DOHH2 (cell line): ENCODE data around the gene MYO5A.
"Not testable (repeated sequence)": the region's sequence is repeated elsewhere in the genome, so short reads cannot be mapped to it uniquely, and the experiment has no call there.

Experiments used
- H3F3A ChIP-seq: fragments of 200-600 bp; sonication (generic), shearing (Covaris generic); 2 replicates; pipeline ENCODE4 v1.6.0; 2016; ENCODE audit warnings: antibody characterized with exemption, mild to moderate bottlenecking; ENCODE audit not compliant: control insufficient read depth, insufficient read depth
- H3K27ac ChIP-seq: fragments of 200-600 bp; sonication (generic); 2 replicates; pipeline ENCODE4 v1.5.1; 2014; ENCODE audit warnings: low read depth, mild to moderate bottlenecking, low read length, moderate library complexity
- H3K27me3 ChIP-seq: fragments of 200-600 bp; sonication (generic); 2 replicates; pipeline ENCODE4 v1.6.1; 2014; ENCODE audit warnings: mild to moderate bottlenecking, low read length, mixed read lengths; ENCODE audit not compliant: control insufficient read depth
- H3K36me3 ChIP-seq: fragments of 200-600 bp; sonication (generic); 2 replicates; pipeline ENCODE4 v1.6.1; 2014; ENCODE audit warnings: mild to moderate bottlenecking, low read length, moderate library complexity, mixed read lengths; ENCODE audit not compliant: control insufficient read depth
- H3K4me1 ChIP-seq: fragments of 200-600 bp; sonication (generic); 2 replicates; pipeline ENCODE4 v1.6.1; 2014; ENCODE audit warnings: mild to moderate bottlenecking, low read length, mixed read lengths; ENCODE audit not compliant: control insufficient read depth
- H3K4me2 ChIP-seq: fragments of 200-600 bp; sonication (generic); 2 replicates; pipeline ENCODE4 v1.6.0; 2014; ENCODE audit warnings: mild to moderate bottlenecking, low read length, moderate library complexity
- H3K4me3 ChIP-seq: fragments of 200-600 bp; sonication (generic); 2 replicates; pipeline ENCODE4 v1.5.1; 2014; ENCODE audit warnings: mild to moderate bottlenecking, low read length, mixed read lengths
- H3K79me2 ChIP-seq: fragments of 200-600 bp; sonication (generic); 2 replicates; pipeline ENCODE4 v1.6.1; 2014; ENCODE audit warnings: mild to moderate bottlenecking, low read length, mixed read lengths; ENCODE audit not compliant: control insufficient read depth
- H3K9me2 ChIP-seq: fragments of 200-600 bp; sonication (generic); replicated peaks from 2 replicates; pipeline ENCODE4 v1.6.1; 2014; ENCODE audit warnings: mild to moderate bottlenecking, low read length, mixed read lengths; ENCODE audit not compliant: control insufficient read depth
- H3K9me3 ChIP-seq: fragments of 200-600 bp; sonication (generic); 2 replicates; pipeline ENCODE4 v1.6.1; 2014; ENCODE audit warnings: antibody characterized with exemption, low read length, mixed read lengths; ENCODE audit not compliant: control insufficient read depth, insufficient read depth
- H4K20me1 ChIP-seq: fragments of 200-600 bp; sonication (generic); 2 replicates; pipeline ENCODE4 v1.6.0; 2014; ENCODE audit warnings: low read depth, mild to moderate bottlenecking, antibody characterized with exemption, low read length, moderate library complexity; ENCODE audit not compliant: control insufficient read depth, insufficient read depth
- CTCF ChIP-seq: fragments of 200-600 bp; sonication (generic); IDR thresholded peaks from one replicate; pipeline ENCODE4 v1.5.1; 2014; ENCODE audit warnings: antibody characterized with exemption, mild to moderate bottlenecking, low read depth, low read length; ENCODE audit not compliant: poor library complexity, severe bottlenecking
- EZH2phosphoT487 ChIP-seq: fragments of 200-600 bp; sonication (generic); IDR thresholded peaks from 2 replicates; pipeline ENCODE4 v1.6.1; 2017; ENCODE audit warnings: borderline replicate concordance, mild to moderate bottlenecking, antibody characterized with exemption, low read length, moderate library complexity, mixed read lengths

The MYO5A gene

GRCh38 chr15:52568601-52569585 is 40.2 kb upstream of the MYO5A start, which contains the start of gene ARPP19:
Gene ARPP19 (minus strand): TSS chr15:52569030. CDS start chr15:52568892, 138 bp downstream.
- H3F3A ChIP-seq, result peaks cover 13% of the 10 kb centered on the region
- H4K20me1 ChIP-seq, result peaks cover 27% of the 10 kb centered on the region; the same call in 1 of the 2 replicates
- peak within 1 kb of the TSS; percentile 64 for H3K4me2 ChIP-seq
- peak within 1 kb of the TSS; percentile 75 for H3K27ac ChIP-seq
- no peaks in the 10 kb centered on the region for H3K27me3 ChIP-seq
- H3K36me3 ChIP-seq, result peaks cover 36% of the 10 kb centered on the region
- H3K9me2 ChIP-seq, result no peaks in the 10 kb centered on the region
- H3K79me2 ChIP-seq, result peaks cover 49% of the 10 kb centered on the region
- peaks cover 35% of the 10 kb centered on the region for H3K4me1 ChIP-seq
- no peaks in the 10 kb centered on the region for H3K9me3 ChIP-seq
- no peak for TF ChIP-seq CTCF
- no peak for TF ChIP-seq EZH2phosphoT487
- H3K4me3 ChIP-seq, result peak within 1 kb of the TSS; percentile 96

GRCh38 chr15:52567871-52568600 is 39.4 kb upstream of the MYO5A start:
- Histone ChIP-seq H3K27ac (peak overlapping the region; percentile 75), H3K27me3 (no peaks in the 10 kb centered on the region), H3K9me3 (no peaks in the 10 kb centered on the region), H3K4me3 (peak overlapping the region; percentile 96), H3K4me1 (peaks cover 37% of the 10 kb centered on the region), H3K79me2 (peaks cover 58% of the 10 kb centered on the region), H3K4me2 (peak overlapping the region; percentile 64), H4K20me1 (peaks cover 31% of the 10 kb centered on the region), H3K36me3 (peaks cover 44% of the 10 kb centered on the region), H3F3A (peaks cover 13% of the 10 kb centered on the region), H3K9me2 (no peaks in the 10 kb centered on the region)
- TF ChIP-seq CTCF, result no peak
- no peak for TF ChIP-seq EZH2phosphoT487

- Histone ChIP-seq H4K20me1 (peaks cover 32% of the 10 kb centered on the region), H3K4me3 (peak overlapping the region; percentile 96), H3K36me3 (peaks cover 46% of the 10 kb centered on the region), H3K79me2 (peaks cover 69% of the 10 kb centered on the region), H3K27ac (no peak overlapping the region), H3K4me1 (peaks cover 40% of the 10 kb centered on the region), H3F3A (peaks cover 13% of the 10 kb centered on the region), H3K9me3 (no peaks in the 10 kb centered on the region), H3K4me2 (peak overlapping the region; percentile 64), H3K9me2 (no peaks in the 10 kb centered on the region), H3K27me3 (no peaks in the 10 kb centered on the region)
- no peak for TF ChIP-seq CTCF
These were observed 38.2 kb upstream of the MYO5A start for GRCh38 chr15:52566889-52567288.

- Histone ChIP-seq H3K36me3 (peaks cover 51% of the 10 kb centered on the region), H3K79me2 (peaks cover 81% of the 10 kb centered on the region), H3K4me1 (peaks cover 40% of the 10 kb centered on the region), H3K4me2 (peak overlapping the region; percentile 64), H4K20me1 (peaks cover 37% of the 10 kb centered on the region), H3F3A (peaks cover 13% of the 10 kb centered on the region)
- not testable (repeated sequence) for H3K9me3 ChIP-seq, H3K27ac ChIP-seq, H3K9me2 ChIP-seq, H3K4me3 ChIP-seq, H3K27me3 ChIP-seq
These were observed 37.0 kb upstream of the MYO5A start for GRCh38 chr15:52565417-52566358.
